NCI-H510A (cell line): ENCODE measurements around the gene FGD5.

Experiments
- DNase-seq: peaks from one replicate; lab custom pipeline; 2025; lab: John Stamatoyannopoulos, UW

The FGD5 gene

DNA sequence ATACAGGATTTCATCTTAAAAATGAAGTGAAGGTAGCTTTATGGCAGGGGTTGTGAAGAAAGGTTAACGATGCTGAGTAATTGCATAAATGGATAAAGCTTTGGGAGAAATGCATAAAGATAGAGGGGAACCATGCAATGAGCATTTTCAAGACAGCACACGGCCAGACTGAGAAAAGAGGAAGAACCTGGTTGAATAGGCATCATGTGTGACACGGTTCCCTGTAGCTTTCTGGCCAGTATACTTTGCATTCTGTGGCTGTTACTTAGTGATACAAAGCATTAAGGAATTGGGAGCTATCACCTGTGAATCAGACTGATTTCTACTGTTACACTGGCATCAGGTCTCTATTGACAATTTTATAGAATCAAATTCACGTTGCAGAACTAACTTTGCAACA lies 161.9 kb downstream of the FGD5 start:
- DNase-seq, result no peak
